Activated CD4-positive, alpha-beta T cell treated with anti-CD3 and anti-CD28 coated beads, Interleukin-10, Interleukin-2, amounts not matched to agents 100 ng/mL and 50 ng/mL, durations not matched to agents 16 hours and 8 hours (primary cell): ENCODE data around the gene ZNF790.
"Not testable (repeated sequence)": the region's sequence is repeated elsewhere in the genome, so short reads cannot be mapped to it uniquely, and the experiment has no call there.

Experiments
- DNase-seq: peaks from one replicate; pipeline ENCODE4 v3.0.0-alpha.2; 2020

Gene ZNF790

DNA sequence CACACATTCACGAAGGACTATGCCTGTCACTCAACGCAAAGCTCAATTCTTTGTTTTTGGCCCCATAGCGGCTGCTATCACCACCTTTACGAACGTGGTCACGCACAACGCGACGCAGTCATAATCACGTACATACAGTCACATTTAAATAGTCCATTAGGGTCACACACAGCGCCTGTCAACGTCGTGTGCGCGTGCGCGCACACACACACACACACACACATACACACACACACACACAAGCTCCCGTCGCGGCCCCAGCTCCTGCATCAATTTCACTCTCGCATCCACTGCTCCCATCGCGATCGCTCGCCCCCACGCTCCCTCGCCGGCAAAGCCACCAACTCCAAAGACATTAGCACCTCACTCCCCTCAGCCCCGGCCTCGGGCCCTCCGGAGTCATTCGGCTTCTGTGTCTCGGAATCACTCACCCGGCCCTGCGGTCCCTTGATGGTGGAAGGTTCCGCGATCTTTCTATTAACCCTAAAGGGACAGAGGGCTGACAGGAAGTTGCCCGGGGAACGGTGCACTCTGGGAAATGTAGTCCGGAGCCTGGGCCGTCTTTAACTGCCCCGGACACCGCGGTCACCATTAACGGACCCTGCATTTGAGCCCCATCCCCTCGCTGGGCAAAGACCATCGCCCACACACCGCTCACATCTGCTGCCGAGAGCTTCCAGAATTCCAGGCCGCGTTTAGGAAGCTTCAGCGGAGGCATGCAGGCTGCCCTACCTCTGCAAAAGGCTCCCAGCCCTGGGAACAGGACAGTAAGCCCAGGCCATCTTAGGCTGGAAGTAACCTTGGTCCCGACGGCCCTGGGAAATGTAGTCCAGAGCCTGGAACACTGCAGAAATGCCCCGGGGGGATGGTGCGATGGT is at the start of gene ZNF790:
Gene ZNF790, minus strand, starts transcription at position 482 of the 878 bp plus-strand sequence. CDS start 12,768 bp downstream, outside the sequence.
- DNase-seq = peak; percentile 90

DNA sequence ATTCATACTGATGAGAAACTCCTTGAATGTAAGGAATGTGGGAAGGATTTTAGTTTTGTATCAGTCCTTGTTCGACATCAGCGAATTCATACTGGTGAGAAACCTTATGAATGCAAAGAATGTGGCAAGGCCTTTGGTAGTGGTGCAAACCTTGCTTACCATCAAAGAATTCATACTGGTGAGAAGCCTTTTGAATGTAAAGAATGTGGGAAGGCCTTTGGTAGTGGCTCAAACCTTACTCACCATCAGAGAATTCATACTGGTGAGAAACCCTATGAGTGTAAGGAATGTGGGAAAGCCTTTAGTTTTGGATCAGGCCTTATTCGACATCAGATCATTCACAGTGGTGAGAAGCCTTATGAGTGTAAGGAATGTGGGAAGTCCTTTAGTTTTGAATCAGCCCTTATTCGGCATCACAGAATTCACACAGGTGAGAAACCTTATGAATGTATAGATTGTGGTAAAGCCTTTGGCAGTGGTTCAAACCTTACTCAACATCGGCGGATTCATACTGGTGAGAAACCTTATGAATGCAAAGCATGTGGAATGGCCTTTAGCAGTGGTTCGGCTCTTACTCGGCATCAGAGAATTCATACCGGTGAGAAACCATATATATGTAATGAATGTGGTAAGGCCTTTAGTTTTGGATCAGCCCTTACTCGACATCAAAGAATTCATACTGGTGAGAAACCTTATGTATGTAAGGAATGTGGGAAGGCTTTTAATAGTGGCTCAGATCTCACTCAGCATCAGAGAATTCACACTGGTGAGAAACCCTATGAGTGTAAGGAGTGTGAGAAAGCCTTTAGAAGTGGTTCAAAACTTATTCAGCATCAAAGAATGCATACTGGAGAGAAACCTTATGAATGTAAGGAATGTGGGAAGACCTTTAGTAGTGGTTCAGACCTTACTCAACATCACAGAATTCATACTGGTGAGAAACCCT is 39.1 kb upstream of the ZNF790 start:
- DNase-seq = no peak

DNA sequence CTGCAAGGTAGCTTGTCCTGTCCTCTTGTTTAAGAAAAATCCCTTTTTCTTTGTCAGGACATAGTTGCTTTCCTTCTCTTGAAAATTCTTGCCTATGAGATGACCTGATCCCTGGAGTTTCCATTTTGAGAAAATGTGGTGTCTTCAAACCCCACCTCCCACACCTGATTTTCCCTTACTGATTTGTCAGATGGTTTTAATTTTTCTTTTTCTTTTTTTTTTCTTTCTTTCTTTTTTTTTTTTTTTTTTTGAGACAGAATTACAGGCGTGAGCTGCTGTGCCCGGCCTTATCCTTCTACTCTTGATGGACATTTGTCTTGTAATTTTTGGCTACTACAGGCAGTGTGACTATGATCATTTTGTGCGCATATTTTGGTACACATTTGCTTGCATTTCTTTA is 13.7 kb upstream of the ZNF790 start:
- no peak for DNase-seq

GRCh38 chr19:36850559-36851442 is 12.6 kb upstream of the ZNF790 start, which contains the start of gene ZNF345:
TSS of gene ZNF345 (plus strand) at chr19:36850876. CDS start at chr19:36876831, 25,955 bp downstream.
- DNase-seq = peak; percentile 93

DNA sequence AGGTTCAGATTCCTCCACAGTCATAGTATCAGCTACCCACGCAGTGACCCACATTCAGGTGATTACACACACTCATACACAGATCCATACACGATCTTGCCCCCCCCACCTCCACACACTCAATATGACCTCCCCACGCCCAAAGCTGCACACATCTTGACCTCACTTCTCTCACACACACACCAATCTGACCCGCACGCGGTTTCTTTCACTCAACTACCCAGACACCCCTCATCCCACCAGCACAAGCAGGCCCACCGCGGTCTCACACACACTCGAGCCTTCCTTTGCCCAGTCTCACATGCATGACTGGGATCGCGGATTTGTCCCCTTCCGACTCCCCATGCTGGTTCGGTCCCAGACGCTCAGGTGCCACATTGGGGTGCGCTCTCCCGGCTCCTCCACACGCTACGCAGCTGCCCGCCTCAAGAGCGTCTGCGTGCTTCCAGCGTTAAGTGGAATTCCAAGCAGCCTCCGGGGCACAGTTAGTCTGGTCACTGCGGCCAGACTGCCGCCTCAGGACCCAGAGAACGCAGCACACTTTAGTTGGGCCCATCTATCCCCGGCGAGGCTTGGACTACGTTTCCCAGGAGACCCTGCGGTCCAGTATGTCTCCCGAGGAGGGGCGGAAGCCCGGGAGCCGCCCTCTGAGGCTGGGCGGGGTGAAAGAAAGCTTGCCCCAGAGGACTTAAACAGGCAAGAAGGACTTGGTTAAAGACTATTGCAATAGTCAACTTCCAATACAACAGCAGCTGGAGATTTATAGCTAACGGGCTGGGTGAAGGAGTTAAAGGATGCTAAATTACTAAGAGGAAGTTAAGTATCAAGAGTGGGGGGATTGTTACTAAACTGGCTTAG is 11.7 kb upstream of the ZNF790 start:
- DNase-seq = peak; percentile 93

GRCh38 chr19:36847968-36848367 is 9.8 kb upstream of the ZNF790 start:
- no peak for DNase-seq

DNA sequence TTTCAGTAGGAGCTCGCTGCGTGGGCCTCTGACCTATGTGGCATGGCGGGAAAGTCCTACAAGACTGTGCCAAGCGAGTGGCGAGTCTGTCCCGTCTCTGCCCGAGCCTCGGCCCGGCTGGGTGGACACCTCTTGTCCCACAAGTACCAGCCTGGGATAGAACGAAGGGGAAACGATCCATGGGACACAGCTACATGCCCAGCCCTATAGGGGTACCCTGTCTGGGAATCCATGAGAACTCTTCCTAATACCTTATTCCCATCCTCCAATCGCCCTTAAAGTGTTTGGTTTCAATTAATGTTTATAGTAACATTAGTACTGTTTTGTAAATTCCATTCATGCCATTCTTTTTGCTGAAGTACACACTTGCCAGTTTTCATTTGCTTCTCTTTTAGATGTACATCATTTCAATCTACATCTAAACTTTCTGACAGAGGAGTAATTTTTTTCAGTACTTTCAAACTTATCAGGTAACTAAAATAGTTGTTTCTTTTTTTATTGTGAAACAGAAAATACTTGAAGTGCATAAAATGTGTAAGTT is 667 bp upstream of the ZNF790 start:
- no peak for DNase-seq

DNA sequence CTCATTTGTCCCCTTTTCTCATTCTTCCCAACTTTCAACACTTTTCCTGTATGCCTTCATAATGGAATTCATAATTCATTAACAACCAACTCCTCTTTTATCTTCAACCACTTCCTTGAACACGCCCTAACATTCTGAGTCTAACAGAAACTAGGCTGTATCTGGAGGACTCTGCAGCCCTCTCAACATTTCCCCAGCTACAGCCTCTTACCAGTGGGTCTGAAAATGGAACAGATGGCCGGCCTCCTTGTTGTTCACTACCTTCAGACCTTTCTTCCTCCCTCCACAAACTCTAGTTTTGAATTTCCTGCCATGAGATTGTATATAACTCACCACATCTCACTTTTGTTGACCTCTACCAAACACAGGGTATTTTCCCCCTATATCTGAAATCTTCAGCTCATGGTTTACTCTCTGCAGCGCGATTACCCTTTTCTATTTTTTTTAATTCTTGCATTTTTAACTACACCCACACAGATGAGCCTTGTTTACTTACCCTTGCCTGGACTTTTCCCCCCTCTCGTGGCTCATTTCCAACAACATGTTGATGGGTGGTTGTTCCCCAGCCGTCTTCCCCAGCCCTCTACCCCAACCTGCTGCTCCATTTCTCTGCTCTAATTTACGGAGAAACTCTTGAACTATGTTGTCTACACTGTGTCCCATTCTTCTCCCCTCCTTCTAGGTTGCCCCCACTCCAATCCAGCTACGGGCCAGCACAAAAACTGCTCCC is 846 bp downstream of the ZNF790 start:
- no peak for DNase-seq

GRCh38 chr19:36833430-36833829 is 4.8 kb downstream of the ZNF790 start:
- no peak for DNase-seq

DNA sequence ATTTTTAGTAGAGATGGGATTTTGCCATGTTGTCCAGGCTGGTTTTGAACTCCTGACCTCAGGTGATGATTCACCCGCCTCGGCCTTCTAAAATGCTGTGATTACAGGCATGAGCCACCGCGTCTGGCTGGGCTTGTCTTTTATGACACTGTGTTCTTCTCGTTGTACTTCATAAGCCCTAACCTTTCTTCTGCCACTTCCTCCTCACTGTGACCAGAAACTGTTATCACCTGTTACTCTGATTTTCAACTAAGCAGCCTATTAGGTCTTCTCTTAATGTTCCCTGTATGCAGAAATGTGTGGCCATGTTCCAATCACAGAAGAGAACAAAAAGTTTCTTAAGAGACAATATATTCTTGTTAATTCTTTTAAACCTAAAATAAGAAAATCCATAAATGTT is 16.4 kb downstream of the ZNF790 start:
- DNase-seq = no peak

DNA sequence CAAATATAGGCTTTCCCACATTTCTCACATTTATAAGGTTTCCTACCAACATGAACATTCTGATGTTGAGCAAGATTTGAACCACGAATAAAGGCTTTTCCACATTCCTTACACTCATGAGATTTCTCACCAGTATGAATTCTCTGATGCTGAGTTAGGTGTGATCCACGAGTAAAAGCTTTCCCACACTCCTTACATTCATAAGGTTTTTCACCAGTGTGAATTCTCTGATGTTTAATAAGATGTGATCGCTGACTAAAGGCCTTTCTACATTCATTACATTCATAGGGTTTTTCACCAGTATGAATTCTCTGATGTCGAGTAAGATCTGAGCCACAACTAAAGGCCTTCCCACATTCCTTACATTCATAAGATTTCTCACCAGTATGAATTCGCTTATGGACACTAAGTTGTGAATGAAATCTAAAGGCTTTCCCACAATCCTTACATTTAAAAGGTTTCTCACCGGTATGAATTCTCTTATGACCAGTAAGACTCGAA is 19.0 kb downstream of the ZNF790 start:
- DNase-seq = no peak

DNA sequence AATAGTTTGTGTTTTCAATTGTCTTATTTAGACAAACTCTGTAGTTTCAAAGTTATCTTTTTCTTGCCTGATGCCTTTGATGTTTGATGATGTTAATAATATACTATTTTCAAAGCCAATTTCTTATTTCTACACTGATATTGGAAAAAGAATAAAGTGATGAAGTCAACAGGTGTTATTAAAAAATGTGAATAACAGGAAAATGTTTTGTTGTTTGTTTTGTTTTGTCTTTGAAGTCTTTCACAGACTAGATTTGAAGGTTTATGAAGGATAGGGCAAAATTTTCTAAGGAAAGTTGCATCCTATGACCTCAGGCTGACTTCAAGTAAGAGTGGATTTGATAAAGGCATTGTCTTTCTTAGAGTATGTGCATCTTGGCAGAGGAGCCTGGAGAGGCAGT is 31.2 kb downstream of the ZNF790 start:
- DNase-seq = no peak

GRCh38 chr19:36805364-36805763 is 32.8 kb downstream of the ZNF790 start:
- DNase-seq = no peak

DNA sequence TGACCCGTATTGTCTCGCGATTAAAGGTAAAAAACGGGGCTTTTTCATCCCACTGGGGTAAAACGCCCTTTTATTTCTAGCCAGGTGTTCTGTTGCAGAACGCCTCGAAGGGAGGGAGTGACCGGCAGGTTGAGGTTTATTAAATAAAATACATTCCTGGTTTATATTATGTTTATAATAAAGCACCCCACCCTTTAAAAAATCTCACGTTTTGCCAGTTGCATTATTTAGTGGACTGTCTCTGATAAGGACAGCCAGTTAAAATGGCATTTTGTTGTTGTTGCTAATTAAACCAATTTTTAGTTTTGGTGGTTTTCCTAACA is 40.4 kb downstream of the ZNF790 start:
- DNase-seq = no peak

DNA sequence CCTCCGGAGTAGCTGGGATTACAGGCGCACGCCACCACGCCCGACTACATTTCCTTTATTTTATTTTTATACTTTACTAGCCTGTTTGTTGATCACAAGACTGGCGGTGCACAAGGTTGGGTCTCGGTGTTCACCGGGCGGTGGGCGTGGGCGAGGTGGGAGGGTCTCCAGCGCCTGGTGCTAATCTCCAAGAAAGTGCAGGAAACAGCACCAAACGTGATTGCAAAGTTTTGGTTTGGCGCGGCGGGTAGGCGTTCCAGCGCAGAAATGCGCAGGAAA is 41.5 kb downstream of the ZNF790 start:
- DNase-seq = no peak

- DNase-seq = not testable (repeated sequence)
Measured at GRCh38 chr19:36791420-36792141, 46.6 kb downstream of the ZNF790 start.

DNA sequence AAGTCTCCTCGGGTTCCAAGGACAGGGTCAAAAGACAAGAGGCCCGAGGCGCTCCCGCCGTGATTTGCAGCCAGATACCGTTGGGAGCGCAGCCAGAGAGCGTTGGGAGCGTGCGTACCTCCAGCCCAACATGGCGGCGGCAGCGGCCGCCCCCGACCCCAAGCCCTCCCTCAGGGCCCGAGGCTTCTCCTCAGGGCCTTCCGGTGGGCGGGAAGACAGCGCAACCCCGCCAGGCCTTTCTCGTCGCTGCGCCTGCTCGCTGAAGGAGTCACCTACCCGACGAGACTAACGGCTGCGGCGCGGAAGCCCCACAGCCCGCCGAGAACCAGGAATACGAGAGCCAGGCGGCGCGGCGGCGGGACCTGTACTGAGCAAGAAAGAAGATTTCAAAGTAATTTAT is 62.4 kb downstream of the ZNF790 start:
- DNase-seq = no peak

DNA sequence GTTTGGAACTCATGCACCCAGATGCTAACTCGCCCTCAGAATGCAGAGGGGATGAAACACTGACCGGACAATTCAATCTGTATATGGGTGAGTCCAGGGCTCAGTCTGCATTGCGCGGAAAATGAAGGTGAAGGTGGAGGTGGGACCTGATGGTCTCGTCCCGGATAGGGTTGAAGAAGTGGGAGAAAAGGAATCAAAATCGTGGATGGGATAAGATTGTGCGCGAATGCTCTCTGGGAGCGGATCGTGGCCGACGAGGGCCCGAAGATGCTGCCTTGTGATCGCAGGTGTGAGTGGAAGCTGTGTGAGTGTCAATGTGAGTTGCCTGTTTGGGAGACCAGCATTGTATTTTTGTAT is 65.0 kb downstream of the ZNF790 start:
- no peak for DNase-seq

- peak; percentile 94 for DNase-seq
Measured at GRCh38 chr19:36772311-36773222, 65.6 kb downstream of the ZNF790 start, which contains the start of gene ZNF850. TSS of gene ZNF850 (minus strand) at chr19:36772807. CDS start at chr19:36762606, 10,201 bp downstream.
